GM19467 (cell line): ENCODE data around the gene DOCK3.
"Not testable (repeated sequence)": the region's sequence is repeated elsewhere in the genome, so short reads cannot be mapped to it uniquely, and the experiment has no call there.

Experiments
- ATAC-seq: cut with Tn5 transposase; IDR thresholded peaks from one replicate; pipeline ENCODE4 v1.9.1; 2021; ENCODE audit warnings: mild to moderate bottlenecking, moderate library complexity; ENCODE audit not compliant: unreplicated experiment

The DOCK3 gene

GRCh38 chr3:50876947-50877346, 202.2 kb downstream of the DOCK3 start:
- no peak for ATAC-seq

DNA sequence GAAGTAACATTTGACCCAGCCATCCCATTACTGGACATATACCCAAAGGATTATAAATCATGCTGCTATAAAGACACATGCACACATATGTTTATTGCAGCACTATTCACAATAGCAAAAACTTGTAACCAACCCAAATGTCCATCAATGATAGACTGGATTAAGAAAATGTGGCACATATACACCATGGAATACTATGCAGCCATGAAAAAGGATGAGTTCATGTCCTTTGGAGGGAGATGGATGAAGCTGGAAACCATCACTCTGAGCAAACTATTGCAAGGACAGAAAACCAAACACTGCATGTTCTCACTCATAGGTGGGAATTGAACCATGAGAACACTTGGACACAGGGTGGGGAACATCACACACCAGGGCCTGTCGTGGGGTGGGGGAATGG, 208.0 kb downstream of the DOCK3 start:
- not testable (repeated sequence) for ATAC-seq

- ATAC-seq, result no peak
These were observed 209.0 kb downstream of the DOCK3 start for GRCh38 chr3:50883755-50884154.

- ATAC-seq, result no peak
These were observed 210.5 kb downstream of the DOCK3 start for GRCh38 chr3:50885070-50885850.

GRCh38 chr3:50890688-50891344, 216.1 kb downstream of the DOCK3 start:
- no peak for ATAC-seq

DNA sequence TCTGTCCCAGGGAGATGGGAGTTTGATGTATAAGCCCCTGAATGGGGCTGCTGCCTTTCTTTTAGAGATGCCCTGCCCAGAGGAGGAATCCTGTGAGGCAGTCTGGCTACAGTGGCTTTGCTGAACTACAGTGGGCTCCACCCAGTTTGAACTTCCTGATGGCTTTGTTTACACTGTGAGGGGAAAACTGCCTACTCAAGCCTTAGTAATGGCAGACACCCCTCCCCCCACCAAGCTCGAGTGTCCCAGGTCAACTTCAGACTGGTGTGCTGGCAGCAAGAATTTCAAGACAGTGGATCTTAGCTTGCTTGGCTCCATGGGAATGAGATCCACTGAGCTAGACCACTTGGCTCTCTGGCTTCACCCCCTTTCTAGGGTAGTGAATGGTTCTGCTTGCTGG, 226.4 kb downstream of the DOCK3 start:
- ATAC-seq, result not testable (repeated sequence)

- ATAC-seq, result no peak
These were observed 238.0 kb downstream of the DOCK3 start for GRCh38 chr3:50912746-50913145.

GRCh38 chr3:50913260-50913659, 238.5 kb downstream of the DOCK3 start:
- ATAC-seq, result no peak

DNA sequence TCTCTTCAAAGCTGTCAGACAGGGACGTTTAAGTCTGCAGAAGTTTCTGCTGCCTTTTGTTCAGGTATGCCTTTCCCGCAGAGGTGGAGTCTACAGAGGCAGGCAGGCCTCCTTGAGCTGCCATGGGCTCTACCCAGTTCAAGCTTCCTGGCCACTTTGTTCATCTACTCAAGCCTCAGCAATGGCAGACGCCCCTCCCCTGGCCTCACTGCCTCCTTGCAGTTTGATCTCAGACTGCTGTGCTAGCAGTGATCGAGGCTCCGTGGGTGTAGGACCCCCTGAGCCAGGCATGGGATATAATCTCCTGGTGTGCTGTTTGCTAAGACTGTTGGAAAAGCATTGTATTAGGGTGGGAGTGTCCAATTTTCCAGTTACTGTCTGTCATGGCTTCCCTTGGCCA, 247.3 kb downstream of the DOCK3 start:
- ATAC-seq, result not testable (repeated sequence)

- no peak for ATAC-seq
These were observed 249.2 kb downstream of the DOCK3 start for GRCh38 chr3:50923955-50924354.

DNA sequence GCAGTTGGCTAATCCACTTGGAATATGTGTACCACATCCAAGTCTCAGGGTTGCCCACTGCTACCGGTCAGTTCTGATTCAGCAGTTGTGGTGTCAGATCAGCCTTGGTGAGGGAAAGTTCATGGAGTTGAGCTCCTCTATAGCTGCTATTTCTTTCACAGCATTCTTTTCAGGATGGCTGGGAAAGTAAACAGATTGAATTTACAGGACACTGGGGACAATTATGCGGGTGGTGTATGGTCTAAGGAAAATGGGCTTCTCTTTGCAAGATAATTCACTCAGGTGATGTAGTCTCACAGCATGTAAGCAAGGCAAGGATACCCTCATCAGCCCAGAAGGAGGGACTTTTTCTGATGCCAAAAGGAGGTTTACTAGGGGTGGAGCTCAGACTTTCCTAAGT, 249.9 kb downstream of the DOCK3 start:
- no peak for ATAC-seq

- ATAC-seq, result no peak
These were observed 252.1 kb downstream of the DOCK3 start for GRCh38 chr3:50926868-50927267.

- ATAC-seq, result no peak
These were observed 255.9 kb downstream of the DOCK3 start for GRCh38 chr3:50930371-50931208.

- ATAC-seq, result not testable (repeated sequence)
These were observed 258.2 kb downstream of the DOCK3 start for GRCh38 chr3:50932918-50933317.

GRCh38 chr3:50936389-50936788, 261.7 kb downstream of the DOCK3 start:
- no peak for ATAC-seq

DNA sequence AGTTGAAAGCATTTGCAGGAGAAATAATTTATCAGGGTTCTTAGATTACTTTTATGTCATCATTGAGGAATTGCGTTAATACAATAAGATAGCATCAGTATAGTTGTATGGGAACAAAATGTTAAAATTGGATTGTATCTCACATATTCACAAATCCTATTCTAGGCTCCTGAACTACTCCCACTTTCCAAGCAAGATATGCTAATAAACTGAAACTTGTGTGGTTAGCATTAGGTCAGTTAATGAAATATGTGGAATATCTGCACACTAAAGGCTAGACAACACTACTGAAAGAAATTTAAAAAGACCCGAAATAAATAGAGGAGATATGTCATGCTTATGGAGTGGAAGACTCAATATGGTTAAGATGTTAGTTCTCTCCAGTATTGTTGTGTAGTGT, 272.7 kb downstream of the DOCK3 start:
- ATAC-seq, result no peak

- ATAC-seq, result no peak
These were observed 275.9 kb downstream of the DOCK3 start for GRCh38 chr3:50950591-50950990.

- ATAC-seq, result no peak
These were observed 279.2 kb downstream of the DOCK3 start for GRCh38 chr3:50953825-50954414.

DNA sequence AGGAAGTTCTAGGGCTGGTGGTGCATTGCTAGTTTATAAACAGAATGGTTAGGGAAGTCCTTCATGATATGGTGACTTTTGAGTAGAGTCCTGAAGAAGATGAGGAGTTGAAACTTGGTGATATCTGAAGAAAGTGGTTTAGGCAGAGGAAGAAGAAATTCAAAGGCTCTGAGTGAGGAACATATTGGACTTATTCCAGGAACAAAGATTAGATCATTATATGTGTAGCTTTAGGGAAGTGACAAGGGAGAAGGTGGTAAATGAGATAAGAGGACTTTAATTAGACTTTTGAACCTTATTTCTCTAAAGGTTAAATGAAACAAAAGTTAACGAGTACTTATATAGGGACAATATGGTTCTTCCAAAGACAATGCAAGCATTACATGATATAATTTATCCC, 286.7 kb downstream of the DOCK3 start:
- ATAC-seq, result no peak

DNA sequence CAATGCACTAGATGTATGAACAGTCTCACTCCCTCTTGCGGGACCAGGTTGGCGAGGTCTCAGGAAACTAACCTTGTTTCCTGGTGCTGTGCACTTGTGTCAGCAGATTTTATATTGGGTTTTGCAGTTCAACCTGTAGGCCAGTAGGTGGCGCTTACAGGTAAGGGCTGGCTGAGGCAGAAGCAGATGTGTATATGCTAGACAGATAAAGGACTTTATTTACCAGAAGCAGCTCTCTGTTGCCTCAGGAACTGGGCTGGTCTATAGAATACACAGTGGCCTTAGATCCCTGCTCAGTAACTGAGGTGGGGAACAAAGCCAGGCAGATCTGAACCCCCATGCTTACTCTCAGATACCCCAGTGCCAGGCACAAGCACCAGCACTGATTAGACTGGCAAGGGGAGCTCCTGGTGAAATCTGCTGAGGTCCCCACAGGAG, 296.8 kb downstream of the DOCK3 start:
- no peak for ATAC-seq

DNA sequence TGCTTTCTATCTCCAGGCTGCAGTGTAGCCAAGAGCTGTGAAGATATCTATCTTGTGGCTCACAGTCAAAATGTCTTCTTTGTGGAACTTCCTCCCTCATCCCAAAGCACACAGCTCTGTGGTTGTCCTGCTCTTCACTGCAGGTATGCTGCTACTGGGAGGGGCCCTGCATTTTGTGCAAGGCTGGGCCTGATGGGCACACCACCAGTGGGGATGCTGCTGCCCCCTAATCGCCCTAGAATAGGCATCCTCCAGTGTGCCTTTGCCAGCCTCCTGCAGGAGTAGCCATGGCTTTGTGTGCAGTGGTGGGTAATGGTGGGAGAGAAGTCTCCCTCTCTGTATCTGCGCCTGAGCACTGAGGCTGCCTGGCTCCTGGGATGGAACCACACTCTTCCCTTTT, 297.3 kb downstream of the DOCK3 start:
- ATAC-seq, result no peak
